Stromal cell of bone marrow (primary cell): ENCODE measurements around the gene DNAJC16.

Experiments
- DNase-seq: peaks from one replicate; pipeline ENCODE4 v3.0.0-alpha.2; 2012; ENCODE audit warnings: low read depth

Gene DNAJC16

GRCh38 chr1:15540186-15540585 lies 13.5 kb downstream of the DNAJC16 start:
- no peak for DNase-seq

GRCh38 chr1:15541231-15541792 lies 14.7 kb downstream of the DNAJC16 start:
- DNase-seq = no peak

- DNase-seq = no peak
These were observed 16.0 kb downstream of the DNAJC16 start for GRCh38 chr1:15542388-15543250.

GRCh38 chr1:15543251-15543588 lies 16.6 kb downstream of the DNAJC16 start:
- DNase-seq = no peak

- no peak for DNase-seq
These were observed 17.2 kb downstream of the DNAJC16 start for GRCh38 chr1:15543589-15544568.

- DNase-seq = no peak
These were observed 20.0 kb downstream of the DNAJC16 start for GRCh38 chr1:15546641-15547040.

- no peak for DNase-seq
These were observed 23.9 kb downstream of the DNAJC16 start for GRCh38 chr1:15550573-15550972.

- no peak for DNase-seq
These were observed 30.4 kb downstream of the DNAJC16 start for GRCh38 chr1:15557008-15557407.

GRCh38 chr1:15557594-15557993 lies 30.9 kb downstream of the DNAJC16 start:
- DNase-seq = no peak

GRCh38 chr1:15558516-15558915 lies 31.9 kb downstream of the DNAJC16 start:
- DNase-seq = no peak

- DNase-seq = no peak
These were observed 32.7 kb downstream of the DNAJC16 start for GRCh38 chr1:15559189-15559810.

- DNase-seq = no peak
These were observed 41.9 kb downstream of the DNAJC16 start for GRCh38 chr1:15568387-15569073.

GRCh38 chr1:15570861-15571260 lies 44.2 kb downstream of the DNAJC16 start:
- no peak for DNase-seq

- DNase-seq = no peak
These were observed 44.6 kb downstream of the DNAJC16 start for GRCh38 chr1:15571266-15571665.

- DNase-seq = no peak
These were observed 46.8 kb downstream of the DNAJC16 start for GRCh38 chr1:15573477-15573876.

- no peak for DNase-seq
These were observed 48.1 kb downstream of the DNAJC16 start for GRCh38 chr1:15574741-15575140.

GRCh38 chr1:15575549-15576150 lies 49.0 kb downstream of the DNAJC16 start:
- DNase-seq = no peak

GRCh38 chr1:15577691-15578090 lies 51.0 kb downstream of the DNAJC16 start:
- DNase-seq = no peak

- no peak for DNase-seq
These were observed 52.5 kb downstream of the DNAJC16 start for GRCh38 chr1:15578921-15579682.

- no peak for DNase-seq
These were observed 53.0 kb downstream of the DNAJC16 start for GRCh38 chr1:15579683-15580047.
